NK-92 (cell line): ENCODE measurements around the gene IKZF5.

Experiments used
- DNase-seq: peaks from one replicate; lab custom pipeline; 2025; ENCODE audit not compliant: unreplicated experiment; lab: John Stamatoyannopoulos, UW

IKZF5 gene

DNA sequence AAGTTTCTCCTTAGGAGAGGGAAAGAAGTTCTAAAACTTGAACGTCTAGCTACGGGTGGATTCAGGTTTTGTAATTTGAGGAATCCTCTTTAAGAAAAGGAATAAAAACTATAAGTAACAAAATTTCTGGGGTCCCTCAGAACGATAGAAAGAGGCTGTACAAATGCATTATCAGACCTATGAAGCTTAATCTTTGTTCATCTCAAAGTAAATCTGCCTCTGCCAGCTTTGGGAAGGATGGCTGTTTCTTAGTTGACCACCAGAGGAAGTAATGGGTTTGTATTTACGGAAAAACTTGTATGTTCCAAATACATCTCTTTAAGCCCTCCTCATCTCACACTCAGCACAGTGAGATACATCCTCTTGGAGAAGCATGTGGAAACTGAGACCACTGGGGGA is 27.5 kb downstream of the IKZF5 start:
- DNase-seq, result no peak

DNA sequence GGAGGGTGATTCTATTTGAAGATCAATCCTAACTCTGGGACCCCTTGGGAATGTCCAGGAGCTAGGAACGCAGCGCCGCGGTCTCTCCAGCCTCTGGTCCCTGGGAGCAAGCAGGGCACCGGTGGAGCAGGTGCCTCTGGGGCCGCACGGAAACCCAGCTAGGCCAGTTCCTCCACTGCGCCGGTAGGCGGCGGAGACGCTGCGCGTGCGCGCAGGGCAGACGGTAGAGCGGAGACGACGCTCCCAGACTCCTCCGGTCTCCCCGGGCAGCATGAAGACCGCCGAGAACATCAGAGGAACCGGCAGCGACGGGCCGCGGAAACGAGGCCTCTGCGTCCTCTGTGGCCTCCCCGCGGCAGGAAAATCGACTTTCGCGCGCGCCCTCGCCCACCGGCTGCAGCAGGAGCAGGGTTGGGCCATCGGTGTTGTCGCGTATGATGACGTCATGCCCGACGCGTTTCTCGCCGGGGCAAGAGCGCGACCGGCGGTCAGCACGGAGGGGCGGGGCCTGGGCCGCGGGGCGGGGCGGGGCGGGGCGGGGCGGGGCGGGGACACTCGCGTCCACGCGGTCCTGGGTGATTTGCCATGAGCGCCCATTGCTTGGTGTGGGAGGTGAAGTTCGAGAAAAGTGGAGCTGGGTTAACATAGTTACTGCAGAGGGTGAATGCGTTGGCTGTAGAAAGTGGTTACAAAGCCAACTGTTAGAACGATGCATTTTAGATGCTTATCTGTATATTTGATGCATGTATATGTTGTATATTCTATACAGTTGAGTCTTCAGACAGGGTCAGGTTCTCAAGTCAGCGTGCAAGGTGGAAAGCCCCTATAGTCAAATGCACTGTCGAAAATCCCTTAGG is 28.2 kb downstream of the IKZF5 start, which contains the start of gene PSTK:
TSS of gene PSTK (plus strand) at position 193 of the 857 bp plus-strand sequence. CDS start at position 272, 79 bp downstream.
- DNase-seq, result peak; percentile 40

DNA sequence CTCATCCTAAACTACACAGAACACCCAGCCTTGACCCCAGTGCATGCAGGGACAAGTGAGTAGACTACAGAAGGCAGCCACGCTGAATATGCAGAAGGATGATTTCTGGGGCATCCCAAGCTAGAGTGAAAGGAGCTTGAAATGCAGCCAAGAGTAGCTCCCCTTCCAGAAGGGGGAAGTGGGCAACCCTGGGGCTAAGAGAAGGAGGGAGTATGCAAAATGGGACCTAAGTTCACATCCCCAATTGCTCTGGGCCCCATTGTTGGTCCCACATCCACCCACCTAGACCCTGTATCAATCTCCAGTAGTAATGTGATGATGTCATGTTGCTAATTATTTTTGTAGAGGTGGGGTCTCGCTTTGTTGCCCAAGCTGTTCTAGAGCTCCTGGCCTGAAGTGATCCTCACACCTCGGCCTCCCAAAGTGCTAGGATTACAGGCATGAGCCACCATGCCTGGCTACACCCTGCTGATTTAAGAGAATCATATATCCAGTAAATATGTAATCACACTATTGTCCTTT is 34.0 kb downstream of the IKZF5 start:
- no peak for DNase-seq

DNA sequence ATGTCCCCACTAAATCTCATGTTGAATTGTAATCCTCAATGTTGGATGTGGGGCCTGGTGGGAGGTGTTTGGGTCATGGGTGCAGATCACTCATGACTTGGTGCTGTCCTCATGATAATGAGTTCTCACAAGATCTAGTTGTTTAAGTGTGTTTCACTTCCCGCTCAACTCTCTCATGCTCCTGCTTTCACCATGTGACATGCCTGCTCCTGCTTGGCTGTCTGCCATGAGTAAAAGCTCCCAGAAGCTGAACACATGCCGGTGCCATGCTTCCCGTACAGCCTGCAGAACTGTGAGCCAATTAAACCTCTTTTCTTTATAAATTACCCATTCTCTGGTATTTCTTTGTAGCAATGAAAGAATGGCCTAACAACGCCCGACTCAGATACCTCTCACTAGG is 34.6 kb downstream of the IKZF5 start:
- no peak for DNase-seq

DNA sequence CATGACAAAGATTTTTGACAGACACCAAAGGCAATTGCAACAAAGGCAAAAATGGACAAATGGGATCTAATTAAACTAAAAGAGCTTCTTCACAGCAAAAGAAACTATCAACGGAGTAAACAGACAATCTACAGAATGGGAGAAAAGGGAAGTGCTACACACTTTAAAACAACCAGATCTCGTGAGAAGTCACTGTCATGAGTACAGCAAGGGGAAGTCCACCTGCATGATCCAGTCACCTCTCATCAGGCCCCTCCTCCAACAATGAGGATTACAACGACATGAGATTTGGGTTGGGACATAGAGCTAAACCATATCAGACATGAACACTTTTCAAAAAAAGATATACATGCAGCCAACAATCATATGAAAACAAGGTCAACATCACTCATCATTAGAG is 39.9 kb downstream of the IKZF5 start:
- DNase-seq, result no peak

DNA sequence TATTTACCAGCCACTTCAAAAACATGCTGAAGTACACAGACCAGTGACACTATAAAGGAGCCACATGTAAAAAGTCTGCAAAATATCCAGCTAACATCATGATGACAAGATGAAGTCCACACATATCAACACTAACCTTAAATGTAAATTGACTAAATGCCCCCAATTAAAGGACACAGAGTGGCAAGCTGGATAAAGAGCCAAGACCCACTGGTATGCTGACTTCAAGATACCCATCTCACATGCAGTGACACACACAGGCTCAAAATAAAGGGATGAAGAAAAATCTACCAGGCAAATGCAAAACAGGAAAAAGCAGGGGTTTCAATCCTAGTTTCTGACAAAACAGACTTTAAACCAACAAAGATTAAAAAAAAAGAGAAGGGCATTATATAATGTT is 41.7 kb downstream of the IKZF5 start:
- DNase-seq, result no peak

DNA sequence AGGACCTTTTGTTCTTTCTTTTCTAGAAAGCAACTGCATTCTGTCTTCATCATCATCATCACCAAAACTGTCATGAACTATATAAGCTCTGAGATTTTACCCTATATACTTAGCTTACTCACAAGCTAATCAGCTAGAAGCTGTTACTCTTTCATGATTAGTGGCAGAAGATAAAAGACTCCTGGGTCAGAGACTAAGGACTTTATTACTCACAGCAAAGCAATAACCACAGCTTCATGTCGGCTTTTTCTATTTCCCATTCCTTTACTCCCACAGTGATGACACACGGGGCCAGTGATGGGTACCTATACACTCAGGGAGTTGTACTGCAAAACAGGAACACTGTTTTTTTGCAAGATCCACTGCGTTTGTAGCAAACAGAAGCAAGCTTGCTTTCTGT is 46.2 kb downstream of the IKZF5 start:
- DNase-seq, result no peak

DNA sequence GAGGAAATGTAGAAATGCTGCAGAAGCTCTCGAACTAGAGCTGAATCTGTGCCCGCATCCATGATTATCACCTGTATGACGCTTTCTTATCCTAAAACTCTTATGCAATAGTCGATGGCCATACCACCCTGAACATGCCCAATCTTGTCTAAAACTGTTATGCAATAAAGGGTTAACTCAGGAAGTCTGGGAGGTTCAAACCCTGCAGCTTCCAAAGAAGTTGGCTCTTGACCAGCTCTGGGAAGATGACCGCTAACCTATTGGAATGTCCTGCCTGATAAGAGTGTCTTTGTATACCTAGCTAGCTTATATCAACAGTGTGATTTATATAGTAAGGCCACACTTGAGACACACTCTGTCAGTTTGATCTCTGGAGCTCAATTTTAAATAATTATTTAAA is 51.1 kb downstream of the IKZF5 start:
- no peak for DNase-seq

DNA sequence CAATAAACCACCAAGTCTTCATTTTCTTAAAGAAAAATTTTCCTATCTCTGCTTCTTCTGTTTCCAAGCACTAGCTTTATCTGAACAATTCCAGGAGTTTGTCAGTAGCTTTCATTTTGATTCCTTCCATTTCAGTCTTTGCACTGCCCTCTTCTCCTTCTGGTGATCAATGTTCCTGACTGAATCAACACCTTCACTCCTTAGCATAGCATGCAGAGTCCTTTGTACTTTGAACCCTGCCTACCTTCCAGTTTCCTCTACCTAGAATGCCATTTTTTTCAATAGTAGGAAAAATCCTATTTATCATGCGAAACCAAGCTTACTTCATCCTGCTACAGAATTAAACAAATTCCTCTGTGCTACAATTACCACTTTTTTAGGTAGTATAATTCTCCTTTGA is 52.7 kb downstream of the IKZF5 start:
- no peak for DNase-seq

DNA sequence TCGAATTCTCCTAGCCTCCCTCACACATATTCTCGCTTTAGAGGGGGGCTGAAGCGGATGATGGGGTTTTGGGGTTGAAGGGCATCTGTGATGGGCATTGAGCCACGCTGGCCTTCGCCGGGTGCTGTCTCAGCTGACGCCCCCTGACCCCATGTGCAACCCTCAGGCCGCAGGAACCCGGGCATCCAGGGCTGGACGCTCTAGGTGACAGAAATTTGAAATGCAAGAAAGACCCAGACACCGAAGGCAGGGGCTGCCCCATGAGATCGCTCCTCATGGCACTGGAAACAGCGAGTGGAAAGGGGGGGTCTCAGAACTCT is 53.9 kb downstream of the IKZF5 start:
- no peak for DNase-seq

DNA sequence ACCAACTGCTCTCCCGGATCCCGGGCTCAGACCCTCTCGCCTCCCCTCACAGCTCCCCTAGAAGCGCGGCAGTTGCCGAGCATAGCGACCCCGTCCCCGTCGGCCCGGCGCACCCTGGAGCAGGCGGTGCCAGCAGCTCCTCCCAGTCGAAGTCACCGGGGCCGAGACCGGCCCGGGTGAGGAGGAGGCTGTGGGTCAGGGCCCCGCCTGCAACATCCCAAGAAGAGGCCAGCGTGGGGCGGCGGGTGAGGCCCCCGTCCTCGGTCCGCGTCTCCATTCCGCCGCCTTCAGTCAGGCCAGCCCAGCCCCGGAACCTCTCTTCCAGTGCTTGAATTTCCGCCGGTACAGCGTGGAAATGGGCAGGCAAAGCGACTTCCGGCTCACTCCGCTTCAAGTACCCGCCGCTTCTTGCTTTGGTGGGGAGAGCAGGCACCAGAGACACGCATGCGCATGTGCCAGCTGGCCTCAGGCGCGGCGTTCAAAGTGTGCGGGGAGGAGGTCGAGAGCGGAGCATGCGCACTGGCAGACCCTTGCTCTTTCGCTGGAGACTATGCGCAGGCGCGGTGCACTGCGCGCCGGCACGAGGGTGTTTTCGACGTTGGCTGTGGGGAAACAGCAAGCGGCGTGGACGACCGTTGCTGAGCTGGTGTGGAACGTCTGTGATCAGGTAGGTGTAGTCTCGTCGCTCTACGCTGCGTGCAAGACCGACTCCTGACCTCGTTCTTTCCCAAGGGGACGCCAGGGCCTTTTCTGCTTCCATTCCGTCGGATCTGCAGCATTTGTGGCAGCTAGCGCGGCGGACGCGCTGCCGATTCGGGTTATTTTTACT is 54.5 kb downstream of the IKZF5 start, which contains the start of gene C10orf88:
TSS of gene C10orf88 (minus strand) at position 326 of the 829 bp plus-strand sequence. CDS start at position 277, 49 bp downstream.
- DNase-seq, result peak; percentile 84

DNA sequence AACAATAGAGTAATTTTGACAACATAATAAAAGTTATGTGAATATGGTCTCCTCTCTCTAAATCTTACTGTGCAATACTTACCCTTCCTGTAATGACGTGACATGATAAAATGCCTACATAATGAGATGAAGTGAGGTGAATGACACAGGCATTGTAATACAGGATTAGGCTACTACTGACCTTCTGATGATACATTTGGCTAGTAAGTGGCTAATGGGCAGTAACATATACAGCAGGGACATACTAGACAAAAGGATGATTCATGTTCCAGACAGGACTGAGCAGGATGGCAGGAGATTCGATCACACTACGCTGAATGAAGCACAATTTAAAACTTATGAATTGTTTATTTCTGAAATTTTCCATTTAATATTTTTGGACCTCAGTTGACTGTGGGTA is 59.3 kb downstream of the IKZF5 start:
- no peak for DNase-seq
